SHP77 treated with DMSO at 0.1 percent for 48 hours (cell line): ENCODE measurements around the gene GABARAPL2.
"Not testable (repeated sequence)": the region's sequence is repeated elsewhere in the genome, so short reads cannot be mapped to it uniquely, and the experiment has no call there.

Experiments
- DNase-seq: peaks from one replicate; lab custom pipeline; 2025; lab: John Stamatoyannopoulos, UW

Gene GABARAPL2

DNA sequence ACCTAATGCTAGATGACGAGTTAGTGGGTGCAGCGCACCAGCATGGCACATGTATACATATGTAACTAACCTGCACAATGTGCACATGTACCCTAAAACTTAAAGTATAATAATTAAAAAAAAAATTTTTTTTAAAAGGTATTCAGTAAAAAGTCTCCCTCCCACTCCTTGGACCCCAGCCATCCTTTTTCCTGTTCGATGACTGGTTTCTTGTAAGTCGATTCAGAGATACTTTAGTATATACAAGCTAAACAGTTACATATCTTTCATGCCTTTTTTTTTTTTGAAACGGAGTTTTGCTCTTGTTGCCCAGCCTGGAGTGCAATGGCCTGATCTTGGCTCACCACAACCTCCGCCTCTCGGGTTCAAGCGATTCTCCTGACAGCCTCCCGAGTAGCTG lies 25.7 kb downstream of the GABARAPL2 start:
- DNase-seq, result not testable (repeated sequence)

DNA sequence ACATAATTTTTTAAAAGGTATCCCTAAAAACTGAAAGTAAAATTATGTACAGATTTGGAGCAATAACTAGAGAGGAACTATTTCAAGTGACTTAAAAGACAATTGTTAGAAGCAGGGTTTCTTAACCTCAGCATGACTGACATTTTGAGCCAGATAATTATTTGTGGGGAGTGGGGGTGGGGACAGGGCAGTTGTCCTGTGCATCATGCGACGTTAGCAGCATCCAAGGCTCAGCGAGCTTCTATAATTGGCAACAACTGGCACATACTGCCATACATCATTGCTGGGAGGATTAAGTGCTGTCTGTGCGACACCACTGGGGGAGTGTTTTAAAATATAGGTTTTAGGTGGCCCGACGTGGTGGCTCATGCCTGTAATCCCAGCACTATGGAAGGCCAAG lies 27.1 kb downstream of the GABARAPL2 start:
- DNase-seq, result no peak

DNA sequence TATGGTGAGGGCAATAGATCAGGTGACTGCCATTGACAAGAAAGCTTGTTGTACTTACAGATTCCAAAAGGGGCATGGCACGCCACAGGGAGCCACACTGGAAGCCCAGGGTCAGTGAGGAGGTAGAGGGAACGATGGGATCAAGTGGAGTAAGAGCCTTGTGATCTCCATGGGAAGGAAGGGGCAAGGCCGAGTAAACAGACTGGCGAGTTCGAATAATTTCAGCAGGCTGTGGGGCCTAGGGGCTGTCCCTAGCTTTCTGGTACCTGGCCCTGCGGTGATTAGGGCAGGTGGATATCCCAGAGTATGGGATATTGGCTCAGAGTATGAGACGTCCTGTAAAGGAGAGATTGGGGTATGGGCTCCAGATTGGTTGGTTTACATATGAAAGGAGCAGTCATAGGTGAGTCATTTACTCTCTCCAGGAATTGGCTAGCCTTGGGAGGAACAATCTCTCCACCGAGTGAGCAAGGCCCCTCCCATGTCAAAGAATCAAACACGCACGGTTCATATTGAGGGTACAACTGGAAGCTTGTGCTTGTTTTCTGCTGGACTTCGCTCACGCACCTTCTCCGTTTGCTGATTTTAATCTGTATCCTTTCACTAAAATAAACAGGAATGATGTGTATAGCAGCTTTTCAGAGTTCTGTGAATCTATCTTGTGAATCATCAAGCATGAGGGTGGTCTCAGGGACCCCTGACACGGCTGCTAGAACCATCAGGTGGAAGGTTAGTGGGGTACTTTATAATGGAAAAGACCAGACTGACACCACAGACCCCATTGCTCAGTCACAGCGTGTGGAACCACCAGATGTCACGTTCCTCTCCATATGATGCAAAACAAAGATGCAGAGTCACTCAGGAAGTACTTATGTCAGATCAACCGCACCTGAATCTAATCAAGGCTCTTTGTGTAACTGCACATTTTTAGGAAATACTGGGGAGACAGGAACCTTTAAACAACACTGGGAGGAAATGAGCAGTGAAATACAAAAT lies 27.9 kb downstream of the GABARAPL2 start:
- peak; percentile 63 for DNase-seq

DNA sequence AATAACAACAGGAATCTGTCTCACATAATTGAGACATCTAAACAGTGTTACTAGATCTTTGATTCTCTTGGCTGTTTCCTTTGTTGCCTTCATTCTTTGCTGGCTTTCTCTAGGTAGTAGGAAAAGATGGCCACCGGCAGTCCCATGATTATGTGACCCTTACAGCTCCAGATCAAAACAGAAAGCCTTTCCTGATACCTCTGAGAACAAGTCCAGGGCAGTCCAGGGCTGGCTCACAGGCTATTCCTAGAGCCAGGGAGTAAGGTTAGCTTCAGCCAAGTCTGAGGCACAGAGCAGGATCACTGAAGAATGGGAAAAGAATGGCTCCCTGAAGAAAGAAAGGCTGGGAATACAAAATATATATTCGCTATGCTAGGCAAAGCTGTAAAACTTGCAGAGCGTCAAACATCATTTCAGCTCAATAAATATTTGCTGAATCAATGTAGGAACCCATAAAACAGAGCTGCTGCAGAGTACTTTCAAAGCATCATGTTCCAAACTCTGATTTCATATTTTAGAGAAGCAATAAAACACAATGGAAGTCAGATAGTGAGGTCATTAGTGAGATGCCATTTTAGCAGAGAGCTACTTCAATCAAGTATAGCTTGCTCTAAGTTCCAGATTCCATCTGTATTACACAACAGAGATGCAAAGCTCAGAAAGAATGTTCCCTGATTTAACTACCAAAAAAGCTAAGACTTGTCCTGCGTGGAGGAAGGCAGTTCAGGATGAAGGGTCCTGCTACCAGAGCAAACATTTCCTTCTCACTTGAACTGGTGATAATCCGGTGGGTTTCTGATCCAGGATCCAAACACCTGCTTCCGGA lies 33.5 kb downstream of the GABARAPL2 start:
- DNase-seq, result no peak

DNA sequence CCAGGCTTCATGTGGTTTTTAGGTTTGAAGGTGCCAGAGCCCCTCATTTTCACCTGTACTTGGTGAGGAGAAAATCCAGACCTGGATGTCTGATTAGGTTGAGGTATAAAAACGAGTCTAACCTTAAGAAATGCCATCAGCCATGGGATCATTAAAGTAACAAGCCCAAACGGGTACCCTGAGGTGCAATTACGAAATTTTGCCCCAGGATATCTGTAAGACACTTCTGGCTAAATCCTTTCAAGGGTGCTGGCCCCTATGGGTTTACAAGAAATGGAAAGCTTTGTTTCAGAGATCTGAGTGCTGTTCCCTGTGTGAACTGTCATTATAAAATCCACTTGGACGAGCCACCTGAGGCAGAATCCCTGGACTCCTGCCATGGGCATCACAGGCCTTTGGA lies 37.1 kb downstream of the GABARAPL2 start:
- DNase-seq, result no peak

DNA sequence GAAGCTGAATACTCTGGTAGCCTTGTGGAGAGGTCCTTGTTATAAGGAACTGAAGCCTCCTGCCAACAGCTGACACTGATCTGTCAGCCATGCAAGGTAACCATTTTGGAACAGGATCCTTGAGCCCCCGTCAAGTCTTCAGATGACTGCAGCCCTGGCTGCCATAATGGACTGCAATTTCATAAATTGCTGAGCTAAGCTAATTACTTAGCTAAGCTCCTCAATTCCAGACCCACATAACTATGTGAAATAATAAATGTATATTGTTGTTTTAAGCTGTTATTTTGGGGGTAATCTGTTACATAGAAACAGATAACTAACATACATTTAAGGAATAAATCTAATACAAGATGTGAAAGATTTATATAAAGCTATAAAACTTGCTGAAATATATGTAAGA lies 40.3 kb downstream of the GABARAPL2 start:
- DNase-seq, result no peak

DNA sequence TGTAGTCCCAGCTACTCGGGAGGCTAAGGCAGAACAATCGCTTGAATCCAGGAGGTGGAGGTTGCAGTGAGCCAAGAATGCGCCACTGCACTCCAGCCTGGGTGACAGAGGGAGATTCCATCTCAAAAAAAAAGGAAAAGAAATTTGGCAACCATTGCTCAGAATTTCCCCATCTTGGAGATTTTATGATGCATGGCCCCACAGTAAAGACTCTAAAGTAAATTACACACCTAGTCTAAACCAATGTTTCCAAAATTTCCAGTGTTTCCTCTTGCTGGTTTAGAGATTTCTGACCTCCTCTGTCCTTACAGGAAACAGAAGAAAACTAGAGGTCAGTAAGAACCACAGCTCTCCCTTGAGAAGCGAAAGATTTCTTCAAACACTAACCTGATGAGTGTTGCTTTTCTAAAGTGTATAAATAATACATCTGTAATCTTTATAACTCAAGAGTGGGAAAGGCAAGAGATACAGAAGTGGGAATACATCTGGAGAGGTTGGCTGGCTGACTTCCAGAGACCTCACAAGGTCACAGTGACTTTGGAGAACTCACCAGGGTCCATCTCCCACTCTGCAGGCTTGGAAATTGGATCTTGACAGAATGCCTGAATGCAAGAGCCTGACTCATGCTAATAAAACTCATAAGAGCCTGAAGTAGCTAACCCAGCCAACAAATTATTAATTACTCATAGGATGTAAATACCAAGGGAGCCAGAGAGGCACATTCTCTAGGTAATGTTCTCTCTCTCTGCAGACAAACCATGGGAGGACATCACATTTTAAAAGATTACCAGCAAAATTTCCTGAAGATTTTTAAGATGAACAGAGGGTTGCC lies 48.1 kb downstream of the GABARAPL2 start:
- no peak for DNase-seq

DNA sequence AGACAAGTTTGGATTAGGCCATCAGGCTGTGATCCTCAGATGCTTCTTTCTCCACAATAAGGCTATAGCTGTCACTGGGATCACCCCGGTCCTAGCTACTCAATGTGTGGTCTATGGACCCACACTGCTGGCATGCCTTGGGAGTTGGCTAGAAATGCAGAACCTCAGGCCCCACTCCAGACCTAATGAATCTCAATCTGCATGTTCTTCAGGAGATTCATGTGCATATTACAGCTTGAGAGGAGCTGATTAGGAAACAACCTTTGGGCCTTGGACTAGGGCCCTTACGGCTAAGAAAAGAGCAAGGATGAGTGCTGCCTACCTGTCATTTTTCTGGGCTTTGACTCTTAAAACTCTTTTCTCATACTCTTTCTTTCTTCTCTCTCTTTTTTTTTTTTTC lies 49.4 kb downstream of the GABARAPL2 start:
- no peak for DNase-seq

DNA sequence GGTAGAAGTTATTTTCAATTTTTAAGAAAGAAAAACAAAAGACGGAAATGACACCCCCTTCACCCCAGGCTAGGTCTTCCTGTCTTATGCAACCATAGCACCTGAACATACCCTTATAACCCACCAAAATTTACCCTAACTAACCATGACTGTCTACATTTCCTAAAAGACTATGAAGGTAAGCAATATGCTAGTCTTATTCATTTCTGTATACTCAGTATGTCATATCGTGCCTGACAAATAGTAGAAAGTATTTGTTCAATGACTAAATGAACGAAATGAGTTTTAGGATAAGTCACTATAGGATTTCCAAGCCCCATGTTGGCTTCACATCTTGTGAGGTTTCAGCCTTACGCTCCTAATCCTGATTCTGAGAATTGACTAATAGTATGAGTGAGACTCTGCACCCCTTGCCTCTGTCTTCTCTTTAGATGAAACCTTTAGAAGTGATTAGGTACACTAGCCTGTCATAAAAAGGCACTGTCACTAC lies 50.4 kb downstream of the GABARAPL2 start:
- no peak for DNase-seq

DNA sequence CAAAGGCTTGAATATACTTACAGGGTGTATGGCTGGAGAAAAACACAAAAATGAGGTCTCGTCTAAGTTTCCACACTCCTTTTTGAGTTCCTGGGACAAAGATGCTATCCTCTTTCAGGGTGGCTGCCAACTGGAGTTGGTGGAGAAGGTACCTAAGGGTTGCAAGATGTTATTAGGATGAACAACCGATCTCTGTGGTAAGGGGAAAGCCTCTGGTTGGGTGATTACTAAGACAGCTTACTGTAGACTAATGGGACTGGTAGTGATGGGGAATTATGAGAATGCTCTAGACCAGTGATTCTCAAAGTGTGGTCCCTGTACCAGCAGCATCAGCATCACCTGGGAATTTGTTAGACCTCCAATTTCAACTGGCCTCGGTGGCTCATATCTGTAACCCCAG lies 50.9 kb downstream of the GABARAPL2 start:
- no peak for DNase-seq

DNA sequence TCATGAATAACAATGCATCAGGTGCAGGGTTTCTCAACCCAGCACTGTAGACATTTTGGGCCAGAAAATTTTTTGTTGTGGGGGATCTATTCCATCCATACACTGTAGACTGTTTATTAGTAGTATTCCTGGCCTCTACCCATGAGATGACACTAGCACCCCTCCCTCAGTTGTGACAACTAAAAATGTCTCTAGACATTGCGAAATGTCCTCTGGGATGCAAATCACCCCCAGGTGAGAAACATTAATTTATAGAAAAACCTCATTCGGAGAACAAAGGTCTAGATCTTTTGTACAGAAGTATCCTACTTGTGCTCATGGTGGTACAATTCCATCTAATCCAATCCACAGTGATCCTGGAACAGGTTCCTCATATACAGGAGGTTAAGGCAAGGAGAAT lies 52.6 kb downstream of the GABARAPL2 start:
- DNase-seq, result no peak

DNA sequence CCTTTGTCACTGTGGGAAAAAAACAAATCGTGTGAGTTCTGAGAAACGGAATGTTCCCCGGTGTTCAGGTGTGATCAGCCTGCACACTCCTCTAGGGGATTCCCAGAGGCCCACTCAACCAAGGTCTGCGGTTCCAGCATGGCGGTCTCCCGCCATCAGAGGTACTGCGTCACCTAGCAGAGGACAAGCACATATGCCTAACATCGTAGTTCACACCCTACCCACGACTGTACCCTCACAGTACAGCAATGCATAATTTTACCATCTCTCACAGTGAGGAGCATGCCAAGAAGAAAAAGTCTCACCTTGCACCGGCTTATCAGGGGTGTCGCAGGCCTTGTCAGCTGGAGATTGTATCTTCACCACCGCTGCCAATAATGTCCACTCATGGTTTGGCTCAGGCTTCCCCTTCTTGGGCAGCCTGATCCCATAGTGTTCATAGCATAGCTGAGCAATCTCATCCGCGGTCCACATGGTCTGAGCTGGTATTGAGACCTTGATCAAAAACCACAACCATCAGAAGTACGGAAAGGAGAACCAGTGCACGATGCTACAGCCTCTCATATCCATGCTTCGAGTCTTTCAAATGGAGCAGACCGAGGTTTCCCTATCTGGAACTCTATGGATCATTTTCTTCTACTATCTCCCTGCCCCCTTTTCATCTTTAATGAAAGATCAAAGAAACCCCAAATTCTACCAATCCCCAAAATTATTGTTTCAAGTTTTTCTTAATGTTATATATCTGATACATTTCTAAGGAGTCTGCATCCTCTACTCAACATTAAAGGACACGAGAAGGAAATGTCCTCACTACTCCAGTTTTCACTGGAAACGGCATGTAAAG lies 54.4 kb downstream of the GABARAPL2 start:
- DNase-seq, result no peak

DNA sequence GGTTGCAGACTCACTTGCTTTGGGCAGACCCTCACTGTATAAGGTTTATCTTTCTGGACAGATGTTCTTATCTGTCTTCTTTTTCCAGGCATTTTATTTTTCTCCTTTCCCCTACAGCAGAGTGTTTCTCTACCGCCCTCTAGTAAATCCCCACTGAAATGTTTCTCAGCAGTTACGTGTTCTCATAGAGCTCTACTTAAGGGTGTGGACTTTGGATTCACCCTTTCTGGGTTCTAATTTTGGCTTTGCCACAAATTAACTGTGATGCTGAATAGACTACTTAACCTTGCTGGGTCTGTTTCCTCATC lies 54.9 kb downstream of the GABARAPL2 start:
- DNase-seq, result no peak

DNA sequence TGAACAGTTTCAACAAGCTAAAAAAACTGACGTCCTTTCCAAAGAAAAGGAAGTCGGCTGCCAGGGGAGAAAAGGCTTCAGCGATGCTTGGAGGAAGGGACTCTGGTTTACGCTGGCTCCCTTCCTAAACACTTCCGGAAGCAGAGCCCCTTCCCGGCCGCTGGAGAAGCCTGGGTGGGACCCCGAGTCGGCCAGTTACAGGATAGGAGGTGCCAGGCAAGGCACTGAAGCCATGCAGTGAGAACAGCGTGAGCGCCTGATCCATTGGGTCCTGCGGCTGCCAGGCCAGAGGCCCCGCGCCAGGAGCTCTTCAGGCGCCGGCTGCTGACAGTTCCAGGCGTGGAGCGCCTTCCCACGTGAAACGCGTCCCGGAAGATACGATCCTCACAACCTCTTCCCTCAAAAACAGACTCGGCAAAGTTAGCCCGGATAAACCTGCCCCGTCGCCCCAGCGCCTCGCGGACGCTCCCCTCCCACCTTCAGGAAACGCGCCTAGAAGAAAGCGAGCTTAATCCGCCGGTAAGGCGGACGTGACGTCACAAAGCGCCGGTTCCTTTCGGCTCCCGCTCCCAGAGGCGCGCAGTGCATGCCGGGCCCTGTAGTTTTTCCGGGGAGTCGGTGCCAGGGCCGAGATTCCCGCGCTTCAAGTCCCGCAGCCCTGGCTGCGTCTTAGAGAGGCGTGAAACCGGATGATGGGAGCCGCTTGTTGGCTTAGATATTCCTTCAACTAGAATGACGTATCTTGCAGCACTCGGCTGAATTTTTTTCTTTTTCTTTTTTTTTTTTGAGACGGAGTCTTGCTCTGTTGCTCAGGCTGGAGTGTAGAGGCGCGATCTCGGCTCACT lies 56.8 kb downstream of the GABARAPL2 start, which contains the start of gene ADAT1:
Gene ADAT1, minus strand, starts transcription at position 521 of the 845 bp plus-strand sequence. CDS start 2,482 bp downstream, outside the sequence.
- DNase-seq, result peak; percentile 95

DNA sequence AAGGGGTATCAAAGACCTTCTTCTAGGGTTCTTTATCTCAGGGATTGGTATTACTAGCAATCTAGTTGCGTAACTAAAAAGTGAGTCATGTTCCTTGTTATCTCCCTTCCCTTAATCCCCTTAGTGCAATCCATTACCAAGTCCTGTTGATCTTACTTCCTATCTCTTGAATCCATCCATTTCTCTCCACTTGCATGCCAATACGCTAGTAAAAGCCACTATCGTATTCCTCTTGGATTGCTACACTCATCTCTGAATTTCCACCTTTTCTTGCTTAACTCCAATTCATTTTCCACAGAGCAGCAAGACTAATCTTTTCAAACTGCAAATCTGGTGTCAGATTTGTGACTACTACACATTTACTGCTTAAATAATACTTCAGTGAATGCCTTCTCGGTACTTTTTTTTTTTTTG lies 58.7 kb downstream of the GABARAPL2 start:
- DNase-seq, result no peak

DNA sequence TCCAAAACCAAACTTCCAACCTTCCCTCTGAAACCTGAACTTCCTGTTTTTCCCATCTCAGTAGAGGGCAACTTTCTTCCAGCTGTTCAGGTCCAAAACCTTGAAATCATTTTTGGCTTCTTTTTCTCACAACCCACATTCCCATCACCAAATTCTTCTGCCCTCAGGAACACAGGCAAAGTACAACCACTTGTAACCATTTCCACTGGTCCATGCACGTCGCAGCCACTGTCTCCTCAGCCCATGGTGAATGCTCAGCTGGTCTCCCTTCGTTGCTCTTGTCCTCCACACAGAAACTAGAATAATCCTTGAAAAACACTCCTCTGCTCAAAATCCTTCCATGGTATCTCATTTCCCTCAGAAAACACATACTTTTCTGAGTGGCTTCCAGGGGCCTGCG lies 60.6 kb downstream of the GABARAPL2 start:
- no peak for DNase-seq
